ENCODE results near the gene ARHGAP21.

DNA sequence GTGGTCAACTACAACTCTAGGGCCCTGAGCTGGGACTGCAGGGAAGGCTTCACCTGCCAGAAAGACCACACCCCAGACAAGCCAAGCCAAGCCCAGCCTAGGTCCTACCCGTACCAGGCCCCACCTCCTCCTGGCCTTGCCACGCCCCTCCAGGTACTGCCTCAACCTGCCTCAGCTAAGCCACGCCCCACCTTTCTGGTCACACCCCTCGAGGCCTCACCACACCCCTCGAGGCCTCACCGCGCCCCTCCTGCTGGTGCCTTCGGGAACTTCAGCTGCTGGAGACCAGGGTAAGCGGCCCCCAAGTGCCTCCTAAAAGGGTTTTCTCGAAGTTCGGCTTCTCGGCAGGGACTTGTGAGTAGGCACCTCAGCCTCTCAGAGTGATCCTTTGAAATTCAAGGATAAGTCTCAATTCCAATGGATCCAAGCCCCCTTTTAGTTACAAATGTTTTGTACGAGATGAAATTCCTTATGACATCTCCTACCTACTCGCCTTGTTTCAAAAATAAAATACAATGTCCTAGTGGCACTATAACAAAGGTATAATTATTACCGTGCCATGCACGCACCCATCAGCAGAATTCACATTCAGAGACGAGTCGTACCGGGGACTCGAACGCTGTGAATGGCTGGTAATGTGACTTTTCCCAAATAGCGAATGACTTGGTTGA is 171.2 kb downstream of the ARHGAP21 start:
- TF ChIP-seq CTCF (IDR thresholded peaks at IDR 0.05; ENCODE audit: poor library complexity, severe bottlenecking) = no peak
- no peak for TF ChIP-seq EP300 (conservative IDR thresholded peaks at IDR 0.05; ENCODE audit: poor library complexity, severe bottlenecking)
- TF ChIP-seq POLR2AphosphoS5 (IDR thresholded peaks at IDR 0.05) = no peak
- no peak for TF ChIP-seq TAF1 (IDR thresholded peaks at IDR 0.05; ENCODE audit: low read depth)
- TF ChIP-seq EZH2 (IDR thresholded peaks at IDR 0.05; ENCODE audit: borderline replicate concordance, insufficient read depth, low read length, poor library complexity, severe bottlenecking) = no peak
- TF ChIP-seq MXI1 (conservative IDR thresholded peaks at IDR 0.05; ENCODE audit: poor library complexity, severe bottlenecking) = no peak
- TF ChIP-seq SMC3 (conservative IDR thresholded peaks at IDR 0.05; ENCODE audit: poor library complexity) = no peak
- no peak for TF ChIP-seq REST (IDR thresholded peaks at IDR 0.05; ENCODE audit: borderline replicate concordance)
- no peak for TF ChIP-seq RAD21 (conservative IDR thresholded peaks at IDR 0.05)

Data from neural cell (in vitro differentiated cells).